Cardiac fibroblast (primary cell): ENCODE results near the gene SH3D19.

Source experiments
- DNase-seq, 2 donors: peaks; one replicate each; pipeline versions ENCODE4 v3.0.0 to v3.0.0-alpha.2; 2010; ENCODE audit warnings: low read depth in 2 of 2
- H3K4me3 ChIP-seq, 2 donors: replicated peaks in 1 of 2; 1 replicate in 1 of 2; 2 replicates in 1 of 2; pipeline ENCODE4 v1.5.1; 2011; ENCODE audit warnings: low read depth in 2 of 2, low read length in 2 of 2, mild to moderate bottlenecking in 2 of 2, moderate library complexity in 1 of 2
- TF ChIP-seq, protein P1 (sequence below): IDR thresholded peaks from one replicate; pipeline ENCODE4 v1.5.1; 2011; ENCODE audit warnings: low read depth, mild to moderate bottlenecking, low read length, inconsistent platforms

The SH3D19 gene

DNA sequence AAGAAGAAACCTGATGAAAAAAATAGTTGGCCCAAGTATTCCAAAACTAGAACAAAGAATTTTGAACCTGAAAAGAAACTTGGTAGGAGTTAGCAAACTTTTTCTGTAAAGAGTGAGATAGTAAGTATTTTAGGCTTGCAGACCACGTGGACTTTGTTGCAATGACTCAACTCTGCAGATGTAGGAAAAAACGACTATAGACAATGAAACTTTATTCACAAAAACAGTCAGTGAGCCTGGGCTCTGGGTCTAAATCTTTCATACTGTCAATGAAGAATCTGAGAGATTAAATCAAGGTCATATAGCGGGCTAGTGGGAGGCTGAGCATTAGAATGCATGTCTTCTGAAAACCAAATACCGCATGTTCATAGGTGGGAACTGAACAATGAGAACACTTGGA, 23.0 kb downstream of the SH3D19 start:
- H3K4me3 ChIP-seq, result no peak overlapping the region
- peak in 1 of 2 donors; percentile 39 for DNase-seq
- TF ChIP-seq, protein P1, sequence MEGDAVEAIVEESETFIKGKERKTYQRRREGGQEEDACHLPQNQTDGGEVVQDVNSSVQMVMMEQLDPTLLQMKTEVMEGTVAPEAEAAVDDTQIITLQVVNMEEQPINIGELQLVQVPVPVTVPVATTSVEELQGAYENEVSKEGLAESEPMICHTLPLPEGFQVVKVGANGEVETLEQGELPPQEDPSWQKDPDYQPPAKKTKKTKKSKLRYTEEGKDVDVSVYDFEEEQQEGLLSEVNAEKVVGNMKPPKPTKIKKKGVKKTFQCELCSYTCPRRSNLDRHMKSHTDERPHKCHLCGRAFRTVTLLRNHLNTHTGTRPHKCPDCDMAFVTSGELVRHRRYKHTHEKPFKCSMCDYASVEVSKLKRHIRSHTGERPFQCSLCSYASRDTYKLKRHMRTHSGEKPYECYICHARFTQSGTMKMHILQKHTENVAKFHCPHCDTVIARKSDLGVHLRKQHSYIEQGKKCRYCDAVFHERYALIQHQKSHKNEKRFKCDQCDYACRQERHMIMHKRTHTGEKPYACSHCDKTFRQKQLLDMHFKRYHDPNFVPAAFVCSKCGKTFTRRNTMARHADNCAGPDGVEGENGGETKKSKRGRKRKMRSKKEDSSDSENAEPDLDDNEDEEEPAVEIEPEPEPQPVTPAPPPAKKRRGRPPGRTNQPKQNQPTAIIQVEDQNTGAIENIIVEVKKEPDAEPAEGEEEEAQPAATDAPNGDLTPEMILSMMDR, result no peak

DNA sequence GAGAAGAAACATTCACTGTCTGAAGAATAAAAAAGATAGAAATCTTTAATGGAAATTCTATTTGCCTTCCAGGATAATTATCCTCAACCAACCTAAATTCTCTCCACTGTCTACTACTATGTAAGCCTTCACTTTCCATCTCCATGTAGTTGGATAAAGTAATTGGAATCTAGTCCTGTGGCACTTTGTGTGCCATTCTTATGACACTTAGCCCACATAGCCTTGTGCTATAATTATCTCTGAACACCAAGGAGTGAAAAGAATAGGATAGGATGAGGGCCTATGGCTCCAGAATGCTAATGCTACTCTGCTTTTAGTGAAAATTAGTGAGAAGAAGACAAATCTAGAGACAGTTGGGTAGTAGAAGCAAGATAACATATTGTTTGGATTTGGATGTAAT, 28.2 kb downstream of the SH3D19 start:
- DNase-seq, result no peak
- H3K4me3 ChIP-seq, result no peak overlapping the region
- TF ChIP-seq, protein P1, result no peak

DNA sequence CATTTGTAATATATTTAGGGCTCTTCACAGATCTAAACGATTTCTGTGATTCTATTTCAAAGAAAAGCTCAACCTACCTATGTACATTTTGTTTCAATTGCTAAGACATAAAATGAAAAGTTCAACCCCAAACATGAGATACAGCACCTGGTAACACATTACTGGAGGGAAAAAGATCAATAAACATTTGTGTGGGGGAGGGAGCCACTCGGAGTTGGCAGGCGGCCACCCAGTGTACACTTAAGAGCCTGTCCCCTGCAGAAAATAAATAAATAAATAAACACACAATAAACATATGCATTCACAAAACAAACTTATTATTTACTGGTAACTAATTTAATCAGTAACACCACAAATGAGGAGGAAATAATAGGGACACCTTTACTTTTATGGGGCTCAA, 29.2 kb downstream of the SH3D19 start:
- no peak overlapping the region for H3K4me3 ChIP-seq
- TF ChIP-seq, protein P1, result no peak
- no peak for DNase-seq

DNA sequence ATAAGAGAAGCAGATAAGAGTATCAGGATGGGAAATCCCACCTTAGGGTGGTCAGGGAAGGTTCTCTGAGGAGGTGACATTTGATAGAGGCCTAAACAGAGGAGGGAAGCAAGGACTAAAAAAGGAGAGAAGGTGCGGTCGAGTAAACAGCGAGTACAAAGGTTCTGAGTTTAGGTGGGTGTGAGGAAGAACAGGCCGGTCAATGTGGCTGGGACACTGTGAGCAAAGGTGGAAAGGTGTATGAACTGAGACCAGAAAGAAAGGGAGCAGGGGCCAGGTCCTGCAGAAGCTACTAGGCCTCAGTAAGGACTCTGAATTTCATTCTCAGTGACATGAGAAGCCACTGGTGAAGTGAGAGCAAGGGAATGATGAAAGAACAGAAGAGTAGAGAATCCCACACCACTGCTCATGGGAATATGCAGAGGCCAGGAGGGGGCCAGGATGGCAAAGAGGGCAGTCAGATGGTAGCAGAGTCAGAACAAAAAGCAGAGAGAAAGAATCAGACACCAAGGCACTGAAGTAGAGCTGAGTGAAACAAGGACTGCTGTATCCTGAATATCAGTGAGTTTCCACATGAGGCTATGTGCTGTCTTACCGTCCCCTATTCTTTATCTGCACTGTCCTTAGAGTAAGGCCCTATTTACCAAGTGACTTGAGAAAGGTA, 30.4 kb downstream of the SH3D19 start:
- no peak overlapping the region for H3K4me3 ChIP-seq
- TF ChIP-seq, protein P1, result no peak
- no peak for DNase-seq

DNA sequence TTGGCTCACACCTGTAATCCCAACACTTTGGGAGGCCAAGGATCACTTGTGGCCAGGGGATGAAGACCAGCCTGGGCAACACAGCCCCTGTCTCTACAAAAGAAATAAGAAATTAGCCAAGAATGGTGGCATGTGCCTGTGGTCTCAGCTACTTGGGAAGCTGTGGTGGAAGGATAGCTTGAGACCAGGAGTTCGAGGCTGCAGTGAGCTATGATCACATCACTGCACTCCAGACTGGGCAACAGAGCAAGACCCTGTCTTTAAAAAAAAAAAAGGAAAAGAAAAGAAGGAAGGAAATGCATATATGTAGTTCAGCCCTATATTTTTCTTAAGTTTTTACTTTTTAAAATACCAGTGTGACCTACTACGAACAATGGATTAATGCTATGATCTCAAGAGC, 33.4 kb downstream of the SH3D19 start:
- H3K4me3 ChIP-seq, result no peak overlapping the region
- no peak for DNase-seq
- TF ChIP-seq, protein P1, result no peak

DNA sequence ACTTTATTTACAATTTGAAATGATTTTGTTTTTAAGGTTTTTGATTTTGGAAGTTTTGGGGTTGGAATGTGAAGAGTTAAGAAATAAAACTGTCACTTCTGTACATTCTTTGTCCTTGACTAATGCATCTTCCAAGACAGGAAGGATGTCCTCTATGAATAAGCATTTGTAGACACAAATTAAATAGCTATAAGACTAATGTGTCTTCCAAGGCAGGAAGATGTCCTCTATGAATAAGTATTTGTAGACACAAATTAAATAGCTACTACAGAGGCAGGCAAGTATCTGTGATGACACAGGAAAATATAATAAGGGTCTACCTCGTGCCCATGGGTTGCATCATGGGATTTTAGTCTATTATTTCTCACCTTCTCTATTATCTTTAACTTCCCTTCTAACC, 33.9 kb downstream of the SH3D19 start:
- TF ChIP-seq, protein P1, result no peak
- peak in 1 of 2 donors; percentile 43 for DNase-seq
- H3K4me3 ChIP-seq, result no peak overlapping the region

DNA sequence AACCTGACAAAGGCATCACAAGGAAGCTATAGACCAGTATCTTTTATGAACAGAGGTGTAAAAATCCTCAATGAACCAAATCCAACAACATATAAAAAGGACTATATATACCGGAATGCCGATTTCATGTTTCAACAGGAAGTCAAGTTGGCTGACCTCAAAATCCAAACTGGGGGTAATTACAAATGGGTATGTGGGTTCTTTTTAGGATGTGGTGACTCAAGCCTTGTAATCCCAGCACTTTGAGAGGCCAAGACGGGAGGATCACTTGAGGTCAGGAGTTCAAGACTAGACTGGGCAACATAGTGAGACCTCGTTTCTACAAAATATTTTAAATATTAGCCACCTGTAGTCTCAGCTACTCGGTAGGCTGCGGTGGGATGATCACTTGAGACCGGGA, 38.0 kb downstream of the SH3D19 start:
- TF ChIP-seq, protein P1, result no peak
- DNase-seq, result peak in 1 of 2 donors; percentile 14
- no peak overlapping the region for H3K4me3 ChIP-seq
